Choroid plexus epithelial cell (primary cell): ENCODE results near the gene SWT1.

ENCODE experiments used
- DNase-seq: peaks from one replicate; pipeline ENCODE4 v3.0.0-alpha.2; 2010; ENCODE audit warnings: low read depth
- H3K4me3 ChIP-seq: 2 replicates; pipeline ENCODE4 v1.5.1; 2011; ENCODE audit warnings: low read depth, mild to moderate bottlenecking, control low read depth, low read length, moderate library complexity
- CTCF ChIP-seq: conservative IDR thresholded peaks from 2 replicates; pipeline ENCODE4 v1.5.1; 2011; ENCODE audit warnings: low read depth, mild to moderate bottlenecking, control low read depth, inconsistent platforms, low read length, moderate library complexity

Gene SWT1

GRCh38 chr1:185268352-185268751 lies 111.4 kb downstream of the SWT1 start:
- TF ChIP-seq CTCF: no peak
- DNase-seq: no peak
- no peak overlapping the region for H3K4me3 ChIP-seq

GRCh38 chr1:185271921-185272320 lies 115.0 kb downstream of the SWT1 start:
- H3K4me3 ChIP-seq: no peak overlapping the region
- no peak for DNase-seq
- TF ChIP-seq CTCF: no peak

- no peak for TF ChIP-seq CTCF
- no peak overlapping the region for H3K4me3 ChIP-seq
- DNase-seq: peak; percentile 53
Measured at GRCh38 chr1:185279571-185279970, 122.6 kb downstream of the SWT1 start.

GRCh38 chr1:185280589-185280988 lies 123.6 kb downstream of the SWT1 start:
- TF ChIP-seq CTCF: no peak

GRCh38 chr1:185281245-185281644 lies 124.3 kb downstream of the SWT1 start:
- DNase-seq: no peak
- TF ChIP-seq CTCF: no peak
- H3K4me3 ChIP-seq: no peak overlapping the region

More at GRCh38 chr1:185280589-185280988, 123.6 kb downstream of the SWT1 start:
- DNase-seq: no peak
- no peak overlapping the region for H3K4me3 ChIP-seq

GRCh38 chr1:185284116-185284515 lies 127.1 kb downstream of the SWT1 start:
- no peak overlapping the region for H3K4me3 ChIP-seq
- no peak for TF ChIP-seq CTCF
- no peak for DNase-seq

- TF ChIP-seq CTCF: no peak
- no peak overlapping the region for H3K4me3 ChIP-seq
- peak; percentile 41 for DNase-seq
Measured at GRCh38 chr1:185284533-185285276, 127.7 kb downstream of the SWT1 start.
